Transverse colon (tissue), 4 donors: ENCODE data around the gene SPDYE16. TPM values are rescaled to one million over a fixed set of nuclear protein-coding genes. Genes with fewer than 3 reads are reported as not detected.
"Not testable (repeated sequence)": the region's sequence is repeated elsewhere in the genome, so short reads cannot be mapped to it uniquely, and the experiment has no call there.

Source experiments
- DNase-seq: peaks from one replicate; pipeline ENCODE4 v3.0.0-alpha.2; 2019
- H3K27ac ChIP-seq, 4 donors: fragments of 200-600 bp; sonication (generic); 2 replicates each; pipeline ENCODE4 v1.5.1; 2016 to 2018; ENCODE audit warnings: inconsistent platforms in 4 of 4
- H3K27me3 ChIP-seq: fragments of 200-600 bp; sonication (generic); 2 replicates; pipeline ENCODE4 v1.5.1; 2017; ENCODE audit warnings: inconsistent platforms
- H3K36me3 ChIP-seq, 4 donors: fragments of 200-600 bp; sonication (generic); 2 replicates each; pipeline ENCODE4 v1.5.1; 2017 to 2019; ENCODE audit warnings: inconsistent platforms in 4 of 4
- H3K4me1 ChIP-seq, 4 donors: fragments of 200-600 bp; sonication (generic); 2 replicates each; pipeline ENCODE4 v1.5.1; 2017 to 2020; ENCODE audit warnings: inconsistent platforms in 4 of 4
- H3K4me3 ChIP-seq, 4 donors: fragments of 200-600 bp; sonication (generic); 1 replicate in 1 of 4; 2 replicates in 3 of 4; pipeline versions ENCODE4 v1.5.1 to v1.6.1; 2017 to 2019; ENCODE audit warnings: inconsistent platforms in 4 of 4
- H3K9me3 ChIP-seq, 2 donors: fragments of 200-600 bp; sonication (generic); 2 replicates each; pipeline ENCODE4 v1.5.1; 2017 to 2019; ENCODE audit warnings: inconsistent platforms in 2 of 2
- POLR2AphosphoS5 ChIP-seq, 3 donors: sonication (generic); formaldehyde crosslinking; IDR thresholded peaks; one replicate each; pipeline ENCODE4 v1.6.1; 2016; ENCODE audit warnings: antibody characterized with exemption in 3 of 3
- WGBS, 2 donors: methylation state at CpG; one replicate each; pipeline ENCODE4 v1.1.5; 2018; ENCODE audit warnings: low coverage in 1 of 2; 5-methylcytosine and 5-hydroxymethylcytosine counted together
- in situ Hi-C, 4 donors: fragments of 200-750 bp; cut with MboI; loops; one replicate each; pipeline versions ENCODE4 v1.15.0 to v1.15.1; 2017; ENCODE audit warnings: low sequenced_read_pairs in 3 of 4, low pct_ligation_motif_present in 1 of 4, low pct_unique_long_range_greater_than_20kb in 1 of 4
- intact Hi-C: fragments of 100-400 bp; cut with DNase I; formaldehyde crosslinking; loops from one replicate; pipeline ENCODE4 v1.15.1; 2023; ENCODE audit warnings: low total_unique reads
- total RNA-seq, 4 donors: library from RNA; depleted of rRNA; stranded (reverse); fragments of >200 nt; gene quantifications; one replicate each; pipeline ENCODE4 v1.1.0, GENCODE V29; 2016

The SPDYE16 gene
- total RNA-seq, 4 donors from 2014 or later = not detected

GRCh38 chr7:76583636-76584281 is 40.7 kb upstream of the SPDYE16 start:
- DNase-seq, intact Hi-C loops, in situ Hi-C loops, H3K27me3 ChIP-seq, H3K36me3 ChIP-seq, H3K4me3 ChIP-seq, H3K9me3 ChIP-seq: not testable (repeated sequence)
- Histone ChIP-seq H3K4me1 (peaks cover 6 to 57% (median 13%) of the 10 kb centered on the region in 4 donors), H3K27ac (peak overlapping the region; percentile 79 to 90 (median 85))
- 33 to 46% methylated on average over 3 to 5 of the region's 5 CpGs for WGBS, 2 donors
- peak; percentile 13 to 78 (median 67) for TF ChIP-seq POLR2AphosphoS5 (IDR thresholded peaks at IDR 0.05)

GRCh38 chr7:76582848-76583631 is 39.9 kb upstream of the SPDYE16 start:
- H3K9me3 ChIP-seq, in situ Hi-C loops, H3K36me3 ChIP-seq, H3K4me3 ChIP-seq, intact Hi-C loops, H3K27me3 ChIP-seq: not testable (repeated sequence)
- DNase-seq = peak; percentile 82
- 14 to 21% methylated on average over 1 to 2 of the region's 2 CpGs for WGBS, 2 donors
- TF ChIP-seq POLR2AphosphoS5 (IDR thresholded peaks at IDR 0.05) = peak; percentile 16 to 60 (median 19)
- Histone ChIP-seq H3K4me1 (peaks cover 6 to 53% (median 11%) of the 10 kb centered on the region in 4 donors), H3K27ac (peak overlapping the region; percentile 79 to 90 (median 85))

GRCh38 chr7:76575919-76576655 is 33.0 kb upstream of the SPDYE16 start:
- H3K4me1 ChIP-seq, in situ Hi-C loops, DNase-seq, intact Hi-C loops, H3K27ac ChIP-seq, H3K36me3 ChIP-seq, H3K4me3 ChIP-seq, H3K9me3 ChIP-seq, H3K27me3 ChIP-seq: not testable (repeated sequence)
- WGBS, 2 donors = 14 to 51% methylated on average over 1 to 3 of the region's 3 CpGs

GRCh38 chr7:76575431-76575830 is 32.3 kb upstream of the SPDYE16 start:
- H3K4me1 ChIP-seq = peaks cover 0 to 10% (median 0%) of the 10 kb centered on the region in 4 donors
- intact Hi-C loops, H3K4me3 ChIP-seq, H3K27me3 ChIP-seq, H3K9me3 ChIP-seq, in situ Hi-C loops, H3K36me3 ChIP-seq, DNase-seq, H3K27ac ChIP-seq: not testable (repeated sequence)
- 93 to 100% methylated on average over 1 of the region's 2 CpGs for WGBS, 2 donors

GRCh38 chr7:76572296-76572695 is 29.2 kb upstream of the SPDYE16 start:
- H3K27ac ChIP-seq, intact Hi-C loops, H3K36me3 ChIP-seq, in situ Hi-C loops, H3K9me3 ChIP-seq, H3K27me3 ChIP-seq, H3K4me3 ChIP-seq, DNase-seq: not testable (repeated sequence)
- H3K4me1 ChIP-seq = peaks cover 0 to 30% (median 9%) of the 10 kb centered on the region in 4 donors
- WGBS, 2 donors = 62 to 76% methylated on average over 3 of the region's 3 CpGs

- 57% methylated on average over 4 of the region's 4 CpGs; no CpG with 5 or more reads in 1 of the 2 donors for WGBS, 2 donors
- DNase-seq = peak; percentile 60
- in situ Hi-C loops, intact Hi-C loops, H3K4me3 ChIP-seq, H3K36me3 ChIP-seq, H3K9me3 ChIP-seq, H3K27me3 ChIP-seq: not testable (repeated sequence)
- peaks cover 0 to 27% (median 9%) of the 10 kb centered on the region in 4 donors for H3K4me1 ChIP-seq
- peak overlapping the region; percentile 56 to 68 (median 60) for H3K27ac ChIP-seq
- TF ChIP-seq POLR2AphosphoS5 (IDR thresholded peaks at IDR 0.05) = peak in 2 of 3 donors; percentile 27 to 40
These were observed 27.3 kb upstream of the SPDYE16 start for GRCh38 chr7:76570324-76570775.

- H3K4me3 ChIP-seq, H3K36me3 ChIP-seq, intact Hi-C loops, in situ Hi-C loops, H3K9me3 ChIP-seq, H3K27ac ChIP-seq, H3K27me3 ChIP-seq, DNase-seq: not testable (repeated sequence)
- peak in 1 of 3 donors; percentile 40 for TF ChIP-seq POLR2AphosphoS5 (IDR thresholded peaks at IDR 0.05)
- H3K4me1 ChIP-seq = peaks cover 0 to 27% (median 9%) of the 10 kb centered on the region in 4 donors
These were observed 25.6 kb upstream of the SPDYE16 start for GRCh38 chr7:76568742-76569141.
